H9 (cell line): ENCODE measurements around the gene PGR. TPM values are rescaled to one million over a fixed set of nuclear protein-coding genes. Genes with fewer than 3 reads are reported as not detected.

Experiments used
- DNase-seq: peaks from one replicate; pipeline ENCODE4 v3.0.0-alpha.2; 2017
- H2AFZ ChIP-seq: one replicate; pipeline ENCODE4 v1.6.1; 2013; ENCODE audit warnings: mild to moderate bottlenecking, low read length, control low read depth, moderate library complexity
- H2AK5ac ChIP-seq: 2 replicates; pipeline ENCODE4 v1.6.1; 2013; ENCODE audit warnings: low read length, control low read depth, mixed read lengths; ENCODE audit not compliant: insufficient read length
- H2BK120ac ChIP-seq: one replicate; pipeline ENCODE4 v1.6.1; 2013; ENCODE audit warnings: low read depth, mild to moderate bottlenecking, low read length, control low read depth, inconsistent platforms; ENCODE audit not compliant: poor library complexity, severe bottlenecking
- H2BK12ac ChIP-seq: 2 replicates; pipeline ENCODE4 v1.6.1; 2013; ENCODE audit warnings: low read length, control low read depth, mixed read lengths, low read depth; ENCODE audit not compliant: insufficient read length
- H2BK15ac ChIP-seq: 2 replicates; pipeline ENCODE4 v1.6.1; 2013; ENCODE audit warnings: low read depth, low read length, control low read depth
- H2BK20ac ChIP-seq: one replicate; pipeline ENCODE4 v1.6.1; 2013; ENCODE audit warnings: low read depth, mild to moderate bottlenecking, low read length, control low read depth, inconsistent platforms; ENCODE audit not compliant: poor library complexity, severe bottlenecking
- H2BK5ac ChIP-seq: 2 replicates; pipeline ENCODE4 v1.6.1; 2013; ENCODE audit warnings: low read length, control low read depth, mixed read lengths; ENCODE audit not compliant: insufficient read length
- H3K14ac ChIP-seq: 2 replicates; pipeline ENCODE4 v1.6.1; 2013; ENCODE audit warnings: low read length, control low read depth; ENCODE audit not compliant: insufficient read depth
- H3K18ac ChIP-seq: 2 replicates; pipeline ENCODE4 v1.6.1; 2013; ENCODE audit warnings: low read depth, mild to moderate bottlenecking, mixed read lengths, low read length, control low read depth; ENCODE audit not compliant: insufficient read length
- H3K23ac ChIP-seq: 2 replicates; pipeline ENCODE4 v1.6.1; 2013; ENCODE audit warnings: low read length, control low read depth, mixed read lengths, low read depth; ENCODE audit not compliant: insufficient read length
- H3K23me2 ChIP-seq: 2 replicates; pipeline ENCODE4 v1.6.1; 2013; ENCODE audit warnings: low read depth, mild to moderate bottlenecking, mixed read lengths, low read length, control low read depth; ENCODE audit not compliant: insufficient read length, poor library complexity, severe bottlenecking
- H3K27ac ChIP-seq: 2 replicates; pipeline ENCODE4 v1.5.1; 2013; ENCODE audit warnings: low read length, control low read depth, mixed read lengths, low read depth; ENCODE audit not compliant: insufficient read length
- H3K27me3 ChIP-seq: 2 replicates; pipeline ENCODE4 v1.6.1; 2013; ENCODE audit warnings: low read length, control low read depth, inconsistent platforms; ENCODE audit not compliant: insufficient read depth
- H3K4ac ChIP-seq: 2 replicates; pipeline ENCODE4 v1.6.1; 2013; ENCODE audit warnings: low read depth, mild to moderate bottlenecking, control low read depth, inconsistent platforms, low read length, moderate library complexity
- H3K4me1 ChIP-seq: 2 replicates; pipeline ENCODE4 v1.6.1; 2013; ENCODE audit warnings: low read length, control low read depth, inconsistent platforms; ENCODE audit not compliant: insufficient read depth
- H3K4me2 ChIP-seq: 2 replicates; pipeline ENCODE4 v1.6.1; 2013; ENCODE audit warnings: low read length, control low read depth, mixed read lengths; ENCODE audit not compliant: insufficient read length, insufficient read depth
- H3K56ac ChIP-seq: 2 replicates; pipeline ENCODE4 v1.6.1; 2013; ENCODE audit warnings: low read depth, mild to moderate bottlenecking, mixed read lengths, low read length, control low read depth; ENCODE audit not compliant: insufficient read length
- H3K79me1 ChIP-seq: 2 replicates; pipeline ENCODE4 v1.6.1; 2013; ENCODE audit warnings: low read depth, mild to moderate bottlenecking, moderate library complexity, low read length, control low read depth, inconsistent platforms; ENCODE audit not compliant: insufficient read depth, poor library complexity, severe bottlenecking
- H3K79me2 ChIP-seq: 2 replicates; pipeline ENCODE4 v1.6.1; 2013; ENCODE audit warnings: low read length, control low read depth, inconsistent platforms; ENCODE audit not compliant: insufficient read depth
- H3K9ac ChIP-seq: 2 replicates; pipeline ENCODE4 v1.6.1; 2013; ENCODE audit warnings: low read length, control low read depth, mixed read lengths; ENCODE audit not compliant: insufficient read length; ENCODE audit errors: extremely low read depth
- H3K9me3 ChIP-seq: one replicate; pipeline ENCODE4 v1.6.1; 2013; ENCODE audit warnings: low read depth, low read length, inconsistent platforms; ENCODE audit not compliant: control insufficient read depth
- H3T11ph ChIP-seq: one replicate; pipeline ENCODE4 v1.6.1; 2013; ENCODE audit warnings: mild to moderate bottlenecking, low read length, control low read depth, inconsistent platforms
- H4K20me1 ChIP-seq: one replicate; pipeline ENCODE4 v1.6.1; 2013; ENCODE audit not compliant: control insufficient read depth, insufficient read length, insufficient read depth
- H4K5ac ChIP-seq: 2 replicates; pipeline ENCODE4 v1.6.1; 2013; ENCODE audit warnings: low read depth, mild to moderate bottlenecking, mixed read lengths, low read length, control low read depth; ENCODE audit not compliant: insufficient read length
- H4K8ac ChIP-seq: replicated peaks from 2 replicates; pipeline ENCODE4 v1.6.1; 2013; ENCODE audit warnings: low read length, control low read depth, mixed read lengths, low read depth; ENCODE audit not compliant: insufficient read length
- H4K91ac ChIP-seq: 2 replicates; pipeline ENCODE4 v1.6.1; 2013; ENCODE audit warnings: low read depth, mild to moderate bottlenecking, moderate library complexity, mixed read lengths, low read length, control low read depth; ENCODE audit not compliant: insufficient read length
- H3K27ac Mint-ChIP-seq, 3 experiments: 2 replicates in 2 of 3; 3 replicates in 1 of 3; pipeline ENCODE4 v1.8.0; 2020 to 2021; ENCODE audit warnings: mixed read lengths in 3 of 3, mild to moderate bottlenecking in 1 of 3, moderate library complexity in 1 of 3
- H3K27me3 Mint-ChIP-seq: 2 replicates; pipeline ENCODE4 v1.8.0; 2021; ENCODE audit warnings: low read depth, mild to moderate bottlenecking, moderate library complexity, mixed read lengths
- H3K36me3 Mint-ChIP-seq, 3 experiments: 2 replicates in 2 of 3; 3 replicates in 1 of 3; pipeline ENCODE4 v1.8.0; 2020 to 2021; ENCODE audit warnings: low read depth in 3 of 3, mixed read lengths in 3 of 3; ENCODE audit not compliant: insufficient read depth in 1 of 3
- H3K4me1 Mint-ChIP-seq, 2 experiments: 2 replicates each; pipeline ENCODE4 v1.8.0; 2020; ENCODE audit warnings: mixed read lengths in 2 of 2
- H3K4me3 Mint-ChIP-seq, 2 experiments: 2 replicates in 1 of 2; 3 replicates in 1 of 2; pipeline ENCODE4 v1.8.0; 2020 to 2021; ENCODE audit warnings: mild to moderate bottlenecking in 2 of 2, mixed read lengths in 2 of 2, moderate library complexity in 1 of 2
- H3K9me3 Mint-ChIP-seq, 2 experiments: 2 replicates in 1 of 2; 3 replicates in 1 of 2; pipeline ENCODE4 v1.8.0; 2020; ENCODE audit warnings: mild to moderate bottlenecking in 2 of 2, mixed read lengths in 2 of 2, moderate library complexity in 1 of 2
- CTCF ChIP-seq: fragments of 200-600 bp; sonication (generic); conservative IDR thresholded peaks from 3 replicates; pipeline ENCODE4 v1.8.0; 2021; ENCODE audit warnings: antibody characterized with exemption, mild to moderate bottlenecking
- WGBS: extraction: QIAGEN DNeasy Blood & Tissue Kit; methylation state at CpG from one replicate; pipeline ENCODE4 v1.1.7; 2013; ENCODE audit warnings: missing lambda C conversion rate, low lambda C conversion rate, mixed read lengths; ENCODE audit not compliant: insufficient read length; ENCODE audit errors: extremely low coverage; 5-methylcytosine and 5-hydroxymethylcytosine counted together
- total RNA-seq: library from RNA; stranded (reverse); gene quantifications from 2 replicates; pipeline ENCODE4 v1.2.1, GENCODE V29; 2021

The PGR gene
- total RNA-seq, 1 experiment from 2014 or later, result 0.02 TPM

DNA sequence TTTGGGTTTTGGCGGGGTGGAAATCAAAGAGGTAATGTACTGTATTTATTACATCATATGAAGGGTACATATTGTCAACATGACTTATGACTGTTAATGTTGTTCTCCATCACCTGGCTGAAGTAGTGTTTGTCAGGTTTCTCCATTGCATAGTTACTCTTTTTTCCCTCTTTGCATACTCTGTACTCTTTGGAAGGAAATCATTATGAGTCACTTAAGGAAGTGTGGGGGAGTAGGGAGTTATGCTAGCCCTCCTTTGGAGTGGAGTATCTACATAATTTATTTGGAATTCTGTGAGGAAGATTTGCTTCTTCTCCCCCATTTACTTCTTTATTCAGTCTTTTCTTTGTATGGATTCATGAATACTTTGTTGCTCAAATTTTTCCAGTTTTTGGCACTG is 3.6 kb upstream of the PGR start:
- Histone ChIP-seq H2AFZ (no peak overlapping the region), H4K91ac (no peak overlapping the region), H3K23me2 (peaks cover 15% of the 10 kb centered on the region), H2BK15ac (no peak overlapping the region), H2BK20ac (no peak overlapping the region), H3K4me1 (no peaks in the 10 kb centered on the region), H3K9ac (no peak overlapping the region), H2BK120ac (no peak overlapping the region), H3K23ac (no peak overlapping the region), H3T11ph (no peak overlapping the region), H3K79me2 (no peaks in the 10 kb centered on the region), H3K27ac (no peak overlapping the region), H4K8ac (no peak overlapping the region), H3K27me3 (peaks cover 21% of the 10 kb centered on the region; the same call in 1 of the 2 replicates), H4K5ac (no peak overlapping the region), H4K20me1 (no peaks in the 10 kb centered on the region), H3K56ac (no peak overlapping the region), H2BK5ac (no peak overlapping the region), H3K79me1 (no peaks in the 10 kb centered on the region), H3K4ac (no peak overlapping the region), H2AK5ac (no peak overlapping the region), H3K18ac (no peak overlapping the region), H3K9me3 (no peaks in the 10 kb centered on the region), H2BK12ac (no peak overlapping the region), H3K14ac (no peak overlapping the region), H3K4me2 (no peak overlapping the region)
- DNase-seq, result no peak
- Mint-ChIP-seq H3K36me3 (no peaks in the 10 kb centered on the region), H3K9me3 (no peaks in the 10 kb centered on the region), H3K4me1 (peaks cover 4 to 5% of the 10 kb centered on the region in 2 experiments; a peak in 3 of 4 replicates), H3K27ac (no peak overlapping the region), H3K27me3 (peaks cover 51% of the 10 kb centered on the region), H3K4me3 (no peak overlapping the region)
- no CpG with 5 or more reads among the region's 1 CpG for WGBS
- TF ChIP-seq CTCF, result no peak
